ENCODE results near the gene MAGEB17.
"Not testable (repeated sequence)": the region's sequence is repeated elsewhere in the genome, so short reads cannot be mapped to it uniquely, and the experiment has no call there.

The MAGEB17 gene, protein sequence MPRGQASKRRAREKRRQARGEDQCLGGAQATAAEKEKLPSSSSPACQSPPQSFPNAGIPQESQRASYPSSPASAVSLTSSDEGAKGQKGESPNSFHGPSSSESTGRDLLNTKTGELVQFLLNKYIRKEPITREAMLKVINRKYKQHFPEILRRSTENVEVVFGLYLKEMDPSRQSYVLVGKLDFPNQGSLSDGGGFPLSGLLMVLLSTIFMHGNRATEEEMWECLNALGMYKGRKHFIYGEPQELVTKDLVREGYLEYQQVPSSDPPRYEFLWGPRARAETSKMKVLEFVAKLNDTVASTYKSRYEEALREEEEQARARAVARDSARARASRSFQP

DNA sequence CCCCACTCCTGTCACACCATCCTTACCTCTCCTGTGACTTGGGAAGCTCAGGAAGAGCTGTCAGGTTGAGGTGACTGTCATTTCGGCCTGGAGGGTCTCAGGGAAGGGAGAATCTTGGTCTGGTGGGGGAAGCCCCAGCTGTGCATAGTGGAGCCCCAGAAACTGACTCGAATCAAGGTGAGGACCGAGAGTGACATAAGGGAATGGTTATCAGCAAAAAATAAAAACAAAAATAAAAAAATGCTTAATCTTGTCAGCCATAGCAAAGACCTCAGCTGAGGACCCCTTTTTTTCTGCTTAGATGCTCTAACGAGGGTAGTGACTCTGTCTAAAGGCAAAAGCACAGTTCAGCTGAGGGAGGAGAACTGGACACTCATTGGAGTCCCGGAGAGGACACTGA is at the start of gene MAGEB17:
Gene MAGEB17, plus strand, starts transcription at position 301 of the 400 bp plus-strand sequence. CDS start 2,902 bp downstream, outside the sequence.
- no peak for DNase-seq

DNA sequence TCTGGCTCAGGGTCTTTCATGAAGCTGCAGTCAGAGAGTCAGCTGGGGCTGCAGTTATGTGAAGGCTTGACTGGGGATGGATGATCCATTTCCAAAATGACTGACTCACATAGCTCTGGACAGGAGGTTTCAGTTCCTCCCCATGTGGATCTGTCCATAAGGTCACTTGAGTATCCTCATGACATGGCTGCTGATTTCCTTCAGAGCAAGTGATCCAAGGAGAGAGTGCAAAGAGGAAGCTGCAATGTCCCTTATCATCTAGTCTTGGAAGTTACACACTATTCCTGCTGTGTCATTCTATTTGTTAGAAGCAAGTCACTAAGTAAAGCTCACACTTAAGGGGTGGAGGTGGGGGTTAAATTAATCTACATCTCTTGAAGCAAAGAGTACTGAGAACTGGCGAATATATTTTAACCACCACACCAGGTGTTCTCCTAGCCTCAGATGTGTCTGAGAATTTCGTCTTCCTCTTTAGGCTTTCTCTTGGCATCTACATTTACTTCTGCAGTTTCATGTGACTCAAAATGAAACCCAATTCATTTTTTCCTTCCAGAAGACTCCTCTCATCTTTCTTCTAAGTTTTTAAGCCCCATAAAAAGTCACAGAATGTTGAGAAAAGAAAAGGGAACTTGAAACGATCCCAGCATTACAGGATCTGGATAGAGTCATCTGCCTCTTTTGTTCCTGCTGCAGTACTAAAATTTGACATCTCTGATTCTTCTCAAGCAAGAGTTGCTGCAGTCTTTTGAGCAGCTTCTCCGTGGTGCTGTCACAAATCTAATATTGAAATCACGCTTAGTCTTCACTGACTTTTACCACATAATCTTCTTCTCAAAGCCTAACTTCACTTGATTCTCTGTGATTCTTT is 47.7 kb upstream of the MAGEB17 start:
- DNase-seq: no peak

DNA sequence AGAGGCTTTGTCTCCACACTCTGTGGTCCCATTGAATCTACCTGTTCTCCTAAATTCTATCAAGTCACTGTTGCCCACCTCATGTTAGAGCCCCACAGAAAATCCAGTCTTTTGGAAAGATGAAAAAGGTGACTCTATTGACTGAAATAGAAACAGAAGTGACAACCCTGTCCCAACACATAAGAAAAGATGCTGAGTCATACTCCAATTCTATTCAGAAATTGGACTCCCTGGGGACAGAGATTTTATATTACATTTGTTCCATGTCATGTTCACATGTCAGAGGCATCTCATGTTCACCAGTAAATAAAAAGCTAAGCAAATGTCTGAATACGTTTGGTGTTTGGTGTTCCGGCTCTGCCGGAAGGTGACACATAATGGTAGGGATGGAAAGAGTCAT is 46.9 kb upstream of the MAGEB17 start:
- DNase-seq: no peak

DNA sequence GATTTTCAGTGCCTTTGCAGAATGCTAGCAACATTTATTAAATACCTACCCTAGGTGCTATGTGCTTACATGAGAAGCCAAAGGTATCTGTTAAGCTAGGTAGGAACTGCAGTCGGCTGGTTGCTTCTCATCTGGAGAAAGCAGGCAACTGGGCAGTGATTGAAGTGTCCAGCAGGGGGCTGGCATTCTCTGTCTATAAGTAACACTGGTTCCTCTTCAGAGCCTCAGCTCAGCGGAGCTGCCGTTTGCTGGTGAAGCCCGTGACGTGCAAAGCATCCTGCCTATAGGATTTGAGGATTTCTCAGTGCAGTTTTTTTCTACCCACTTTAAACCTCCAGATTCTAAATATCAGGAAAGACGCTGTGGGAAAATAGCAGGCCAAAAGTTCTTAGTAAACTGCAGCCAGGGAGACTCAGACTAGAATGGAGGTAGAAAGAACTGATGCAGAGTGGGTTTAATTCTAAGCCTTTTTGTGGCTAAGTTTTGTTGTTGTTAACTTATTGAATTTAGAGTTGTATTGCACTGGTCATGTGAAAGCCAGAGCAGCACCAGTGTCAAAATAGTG is 44.0 kb upstream of the MAGEB17 start, which contains the start of gene GRPR:
Gene GRPR, plus strand, starts transcription at position 344 of the 565 bp plus-strand sequence. CDS start 389 bp downstream, outside the sequence.
- peak; percentile 67 for DNase-seq

DNA sequence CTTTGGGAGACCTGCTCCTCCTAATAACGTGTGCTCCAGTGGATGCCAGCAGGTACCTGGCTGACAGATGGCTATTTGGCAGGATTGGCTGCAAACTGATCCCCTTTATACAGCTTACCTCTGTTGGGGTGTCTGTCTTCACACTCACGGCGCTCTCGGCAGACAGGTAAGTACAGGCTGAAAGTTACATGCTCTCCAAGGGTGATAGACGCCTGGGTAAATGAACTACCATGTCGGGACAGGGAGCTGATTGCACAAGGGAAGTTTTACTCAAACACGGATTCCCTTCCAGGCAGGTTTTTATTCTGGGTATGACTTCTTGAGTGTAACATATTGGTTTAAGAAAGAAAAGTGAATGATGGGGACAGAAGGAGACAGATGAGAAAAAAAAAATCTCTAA is 43.1 kb upstream of the MAGEB17 start:
- no peak for DNase-seq

DNA sequence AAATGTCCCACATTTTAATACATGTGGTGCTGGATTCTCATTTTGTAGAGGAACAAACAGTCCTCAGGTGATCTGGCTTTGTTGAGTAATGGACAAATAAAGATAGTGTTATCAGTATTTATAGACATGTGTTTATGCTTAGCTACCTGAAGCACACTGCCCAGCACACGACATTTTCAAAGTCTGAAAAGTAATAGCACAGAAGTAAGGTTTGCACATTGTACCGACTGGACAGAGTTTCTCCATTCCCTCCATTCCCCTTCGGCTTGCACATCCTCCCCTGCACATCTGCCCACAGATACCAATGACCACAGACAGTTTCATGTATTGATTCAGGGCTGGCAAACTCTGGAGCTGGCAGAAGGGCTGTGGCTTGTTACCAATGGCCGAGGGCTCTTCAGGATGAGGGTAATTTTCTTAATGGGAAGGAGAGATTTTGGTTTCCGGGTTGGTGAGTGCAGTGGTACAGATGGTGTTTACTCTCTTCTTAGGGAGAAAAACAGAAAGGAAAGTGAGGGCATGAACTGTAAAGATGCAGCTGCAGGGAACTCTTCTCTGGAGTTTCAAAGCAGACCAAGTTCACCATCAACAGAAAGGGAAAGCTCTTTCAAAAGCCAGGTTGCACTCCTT is 41.6 kb upstream of the MAGEB17 start:
- DNase-seq: no peak

DNA sequence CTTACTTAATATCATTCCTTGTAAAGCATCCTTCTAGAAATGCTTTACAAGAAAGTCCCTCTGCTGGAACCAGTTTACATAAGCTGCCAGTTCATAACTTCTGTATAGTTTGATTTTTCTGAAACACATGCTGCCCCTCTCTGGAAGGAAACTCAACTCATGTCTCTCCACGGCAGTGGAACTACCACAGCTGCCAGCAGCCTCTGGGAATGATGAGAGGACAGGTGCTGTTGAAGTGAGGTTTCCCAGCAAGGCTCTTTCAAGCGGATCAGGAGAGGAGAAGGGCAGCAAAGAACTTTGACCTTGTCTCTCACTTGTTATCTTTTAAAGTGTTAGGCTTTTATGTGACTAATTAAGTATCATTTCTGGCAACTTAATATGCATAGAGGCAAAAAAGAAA is 36.6 kb upstream of the MAGEB17 start:
- no peak for DNase-seq

DNA sequence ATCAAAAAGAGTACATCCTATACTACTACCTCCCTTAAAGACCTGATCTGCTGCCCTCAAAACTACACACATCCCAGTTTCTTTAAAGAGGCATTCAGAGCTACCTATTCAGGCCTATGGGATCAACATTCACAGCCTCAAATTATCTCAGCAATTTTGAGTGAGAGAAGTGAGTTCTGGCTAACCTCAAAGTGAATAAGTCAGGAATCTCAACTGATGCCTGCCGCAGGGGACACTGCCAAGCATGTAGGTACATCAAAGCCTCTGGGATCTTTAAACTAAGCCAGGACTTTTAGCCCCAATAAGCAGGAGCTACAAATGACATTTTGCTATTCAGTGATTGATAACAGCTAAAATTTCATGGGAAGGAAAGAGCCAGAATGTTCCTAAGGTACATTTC is 32.3 kb upstream of the MAGEB17 start:
- no peak for DNase-seq

DNA sequence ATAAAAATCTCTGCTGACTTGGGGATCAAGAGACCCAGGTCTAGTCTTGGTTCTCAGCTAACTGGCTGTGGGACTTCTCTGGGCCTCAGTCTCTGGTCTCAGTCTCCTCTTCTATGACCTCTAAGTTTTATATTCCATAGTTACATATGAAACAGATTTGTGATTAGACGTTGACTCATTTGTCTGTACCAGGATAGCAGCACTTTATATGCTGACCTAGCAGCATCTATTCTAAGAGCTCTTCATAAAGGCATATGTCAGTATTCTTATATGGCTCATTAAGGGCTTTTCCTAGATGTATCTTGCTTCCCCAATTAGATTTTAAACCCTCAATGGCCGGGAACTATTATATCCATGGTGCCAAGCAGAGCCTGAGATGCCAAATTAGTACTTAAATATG is 31.2 kb upstream of the MAGEB17 start:
- no peak for DNase-seq

DNA sequence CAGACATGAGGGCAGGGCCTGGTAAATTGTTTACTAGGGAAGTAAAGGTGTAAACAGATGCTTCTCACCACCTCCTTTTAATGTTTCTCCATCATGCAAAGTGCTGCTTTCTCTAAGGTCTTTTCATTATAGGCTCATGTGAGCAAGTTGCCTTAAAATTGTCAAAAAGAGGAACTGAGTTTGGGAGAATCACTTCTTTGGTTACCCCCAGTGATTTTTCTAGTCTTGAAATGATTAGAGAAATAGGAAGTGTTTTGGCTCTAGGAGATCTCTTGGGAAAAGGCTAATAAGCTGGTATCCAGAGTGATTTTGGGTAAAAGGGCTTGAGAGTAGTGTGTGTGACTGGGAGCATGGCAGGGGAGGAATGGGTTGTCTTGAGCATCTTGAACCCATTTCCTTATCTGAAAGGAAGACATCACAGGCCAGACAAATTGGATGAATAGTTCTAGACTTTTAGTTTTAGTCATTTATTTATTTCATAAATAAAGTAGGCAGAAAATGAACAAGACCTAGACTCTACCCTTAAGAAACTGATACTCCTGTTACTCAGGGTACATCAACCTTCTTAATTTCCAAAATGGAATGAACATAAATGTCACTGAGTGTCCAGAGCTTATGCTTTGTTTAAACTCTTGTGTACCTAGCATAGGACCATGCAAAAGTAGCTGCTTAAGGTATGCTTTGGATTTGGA is 29.7 kb upstream of the MAGEB17 start:
- DNase-seq: no peak

DNA sequence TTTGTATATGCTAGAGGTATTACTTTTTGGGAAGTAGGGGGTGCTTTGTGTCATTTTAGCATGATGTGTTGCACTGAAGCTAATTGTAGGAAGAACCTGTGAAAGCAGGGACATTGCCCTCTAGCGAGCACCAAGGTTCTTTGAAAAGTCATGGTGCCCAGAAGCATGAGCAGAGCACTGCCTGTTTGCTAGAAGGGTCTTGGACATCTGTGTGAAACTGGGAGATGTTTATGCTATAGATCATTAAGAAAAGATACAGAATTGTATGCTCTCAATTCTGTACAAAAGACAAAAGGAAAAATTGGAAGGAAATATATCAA is 29.2 kb upstream of the MAGEB17 start:
- no peak for DNase-seq

DNA sequence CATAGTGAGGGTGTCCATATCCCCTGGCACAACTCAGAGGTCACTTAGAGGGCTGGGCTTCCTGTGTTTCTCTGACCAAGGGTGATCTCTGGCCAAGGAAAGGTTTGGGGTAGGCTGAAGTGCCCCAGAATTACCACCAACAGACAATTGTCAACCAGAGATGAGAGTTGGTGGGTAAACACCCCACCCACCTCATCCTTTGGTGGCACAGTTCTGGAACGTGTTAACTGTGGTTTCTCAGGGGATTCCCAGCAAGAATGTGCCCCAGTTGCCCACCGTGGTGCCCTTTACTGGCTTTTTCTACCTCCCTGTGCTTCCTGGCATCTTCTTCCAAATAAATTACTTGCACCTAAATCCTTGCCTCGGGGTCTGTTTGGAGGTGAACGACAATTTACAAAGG is 26.8 kb upstream of the MAGEB17 start:
- no peak for DNase-seq

DNA sequence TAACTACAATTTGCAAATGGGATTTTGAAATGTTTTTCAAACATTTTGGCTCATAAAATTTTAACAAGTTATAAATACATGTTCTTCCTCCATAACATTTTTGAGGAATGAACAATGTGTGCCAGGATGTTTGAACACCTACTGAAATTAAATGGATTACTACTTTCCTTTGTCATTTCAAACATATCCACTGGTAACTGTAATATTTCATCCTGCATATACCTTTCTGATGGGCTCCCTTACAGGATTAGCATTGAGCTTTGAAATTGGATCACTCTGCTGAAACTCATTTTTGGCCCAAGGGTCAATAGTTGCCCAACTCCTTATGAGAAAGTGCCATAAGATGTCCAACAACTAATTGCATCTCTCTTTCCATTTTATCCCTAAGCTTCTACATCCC is 26.3 kb upstream of the MAGEB17 start:
- no peak for DNase-seq

DNA sequence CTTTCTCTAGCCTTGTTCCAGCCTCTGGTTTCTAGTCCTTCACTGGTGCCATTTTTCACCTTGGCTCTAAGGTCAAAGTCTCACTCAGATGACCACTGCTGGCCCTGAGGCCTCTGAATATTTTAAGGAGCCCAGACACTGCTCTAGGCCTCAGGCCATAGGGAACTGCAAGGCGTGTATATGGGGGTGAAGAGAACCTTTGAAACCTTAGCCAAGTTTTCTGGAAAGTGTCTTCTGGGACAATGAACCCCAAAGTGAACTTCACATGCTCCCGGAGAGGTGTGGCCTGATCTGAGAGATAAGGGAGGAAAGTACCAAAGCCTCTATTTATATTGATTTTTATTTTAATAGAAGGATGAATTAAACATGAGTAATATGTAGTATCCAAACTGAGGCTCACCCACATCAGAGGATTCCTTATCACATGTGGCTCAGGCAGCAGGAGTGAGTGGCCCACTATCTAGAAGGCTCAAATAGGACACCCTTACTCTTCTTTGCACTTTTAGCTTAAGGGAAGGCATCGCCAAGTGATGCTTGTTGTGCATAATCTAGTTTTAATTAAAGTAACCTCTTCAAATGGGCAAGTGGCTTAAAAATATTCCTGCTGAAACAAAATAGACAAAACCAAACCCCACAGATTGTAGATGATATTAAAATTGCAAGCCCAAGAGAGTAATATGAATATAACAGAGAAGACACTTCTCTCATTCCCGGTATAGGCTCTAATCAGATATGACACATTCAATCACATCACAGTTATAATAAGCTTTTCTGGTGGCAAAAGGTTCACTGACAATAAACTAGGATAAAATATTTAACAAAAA is 25.6 kb upstream of the MAGEB17 start:
- DNase-seq: no peak

DNA sequence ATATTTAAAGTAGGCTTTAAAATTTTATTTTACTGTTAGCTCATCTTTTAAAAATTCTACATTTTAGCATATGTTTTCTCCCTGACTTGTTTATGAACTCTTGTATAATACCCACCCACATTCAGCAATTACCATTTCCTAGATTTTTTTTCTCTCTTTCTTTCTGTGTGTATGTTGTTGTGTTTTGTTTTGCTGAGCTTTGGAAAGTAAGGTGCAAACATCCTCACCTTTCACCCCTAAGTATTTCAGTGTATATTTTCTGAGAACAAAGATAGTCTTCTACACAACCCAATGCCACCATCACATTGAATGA is 25.1 kb upstream of the MAGEB17 start:
- DNase-seq: no peak

DNA sequence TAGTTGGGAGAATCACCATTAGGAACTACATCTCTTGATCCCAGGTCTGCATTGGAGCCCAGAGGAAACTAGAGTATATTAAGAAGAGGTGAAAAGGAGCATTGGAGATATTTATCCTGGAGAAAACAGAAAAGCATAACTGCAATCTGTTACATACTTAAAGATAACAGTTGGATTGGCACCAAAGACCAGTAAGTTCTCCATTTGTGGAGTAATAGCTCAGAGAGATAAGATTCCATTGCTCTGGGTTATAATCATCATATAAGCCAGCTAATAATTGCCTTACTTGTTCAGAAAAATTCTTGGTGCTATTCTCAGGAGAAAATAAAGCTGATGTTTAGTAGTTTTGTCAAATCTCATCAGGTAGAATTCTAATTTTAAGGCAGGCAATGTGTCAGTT is 23.3 kb upstream of the MAGEB17 start:
- no peak for DNase-seq

DNA sequence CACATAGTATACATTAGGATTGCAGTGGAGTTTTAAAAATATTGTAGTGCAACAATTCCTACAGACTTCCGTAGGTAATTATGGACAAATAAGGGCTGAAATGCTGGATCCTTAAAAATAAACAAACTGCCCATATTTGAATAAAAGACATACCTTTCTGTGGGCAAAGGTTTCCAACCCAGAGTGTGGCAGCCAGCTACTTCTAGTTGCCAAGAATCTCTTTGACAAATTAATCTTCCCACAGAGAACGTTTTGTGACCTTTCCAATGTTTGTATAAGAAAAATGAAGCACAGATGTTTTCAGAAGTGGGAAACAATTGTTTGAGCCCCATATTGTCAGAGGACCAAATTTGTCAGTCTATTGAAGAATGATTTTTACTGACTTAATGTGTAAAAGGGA is 22.9 kb upstream of the MAGEB17 start:
- DNase-seq: no peak

DNA sequence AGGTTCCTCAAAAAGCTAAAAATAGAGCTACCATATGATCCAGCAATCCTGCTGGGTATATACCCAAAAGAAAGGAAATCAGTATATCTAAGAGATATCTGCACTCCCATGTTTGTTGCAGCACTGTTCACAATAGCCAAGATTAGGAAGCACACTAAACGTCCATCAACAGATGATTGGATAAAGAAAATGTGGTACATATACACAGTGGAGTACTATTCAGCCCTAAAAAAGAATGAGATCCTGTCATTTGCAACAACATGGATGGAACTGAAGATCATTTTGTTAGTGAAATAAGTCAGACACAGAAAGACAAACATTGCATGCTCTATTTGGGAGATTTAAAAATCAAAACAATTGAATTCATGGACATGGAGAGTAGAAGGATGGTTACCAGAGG is 22.2 kb upstream of the MAGEB17 start:
- DNase-seq: not testable (repeated sequence)

DNA sequence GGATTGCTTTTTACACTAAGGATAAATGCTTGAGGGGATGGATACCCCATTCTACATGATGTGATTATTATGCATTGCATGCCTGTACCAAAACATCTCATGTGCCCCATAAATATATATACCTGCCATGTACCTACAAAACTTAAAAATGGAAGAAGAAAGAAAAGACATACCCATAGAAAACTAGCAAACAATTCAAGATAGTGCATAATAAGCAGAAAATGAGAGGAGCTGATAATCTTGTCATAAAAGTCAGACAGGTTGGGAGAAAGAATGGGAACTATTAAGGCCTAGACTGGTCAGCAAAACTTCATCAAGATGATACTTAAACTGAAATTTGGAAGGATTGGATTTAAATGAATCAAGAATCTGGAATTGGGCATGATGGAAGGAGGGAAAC is 21.6 kb upstream of the MAGEB17 start:
- no peak for DNase-seq

DNA sequence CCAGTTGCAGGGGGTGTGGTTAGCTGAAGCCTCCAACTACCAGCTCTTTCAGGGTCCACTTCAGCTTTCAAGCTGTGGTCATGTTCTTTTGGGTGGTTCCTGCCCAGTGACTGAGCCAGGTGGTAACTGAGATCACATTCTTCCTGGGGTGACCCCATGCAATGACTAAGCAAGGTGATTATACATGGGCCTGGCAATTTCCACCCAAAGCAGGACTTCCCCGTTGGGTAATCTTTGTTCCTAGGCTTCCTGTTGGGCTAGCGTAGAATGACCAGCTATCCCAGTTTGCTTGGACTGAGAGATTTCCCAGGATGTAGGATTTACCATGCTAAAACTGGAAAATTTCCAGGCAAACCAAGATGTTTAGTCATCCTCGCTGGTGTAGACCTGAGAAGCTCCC is 18.4 kb upstream of the MAGEB17 start:
- no peak for DNase-seq

DNA sequence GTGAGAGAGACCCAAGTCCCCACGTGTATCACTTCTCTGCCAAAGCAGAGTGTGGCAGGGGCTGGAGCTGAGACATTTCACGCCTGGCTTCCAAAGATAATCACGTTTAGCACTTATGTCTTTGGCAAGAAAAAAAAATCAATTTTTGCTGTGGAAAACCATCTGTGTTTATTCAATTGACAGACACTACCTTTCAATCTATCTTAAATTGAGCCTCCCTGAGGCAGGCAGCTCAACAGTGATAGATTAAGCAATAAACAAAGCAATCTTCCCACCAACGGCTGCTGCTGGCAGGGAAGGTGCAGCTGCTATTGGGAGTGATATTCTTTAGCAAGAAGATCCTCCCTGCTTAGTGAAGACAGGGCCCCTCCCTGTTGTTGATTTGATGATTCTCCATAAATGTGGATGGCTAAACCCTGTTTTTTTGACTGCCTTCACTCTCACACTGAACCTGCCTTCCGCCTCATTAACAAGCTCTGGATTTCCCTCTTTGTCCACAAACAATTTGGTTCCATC is 11.6 kb upstream of the MAGEB17 start:
- no peak for DNase-seq
